22Rv1 (cell line): ENCODE results near the gene CD7.

Source experiments
- CTCF ChIP-seq: fragments of 450-650 bp; IDR thresholded peaks from 2 replicates; pipeline ENCODE4 v1.5.1; 2017; ENCODE audit warnings: mild to moderate bottlenecking
- ZFX ChIP-seq: fragments of 450-650 bp; IDR thresholded peaks from 2 replicates; pipeline ENCODE4 v1.6.1; 2017; ENCODE audit warnings: antibody characterized with exemption, borderline replicate concordance

GRCh38 chr17:82266142-82266541 is 51.3 kb downstream of the CD7 start:
- TF ChIP-seq CTCF (no peak), ZFX (no peak)
